Measurements from ENCODE around the gene SLC7A5.

The SLC7A5 gene

GRCh38 chr16:87848676-87849345 is 20.5 kb downstream of the SLC7A5 start:
- intact Hi-C loops (cut with DNase I): no loop called here
- DNase-seq: no peak

GRCh38 chr16:87847785-87848675 is 21.3 kb downstream of the SLC7A5 start:
- peak in 9 of 10 donors; percentile 41 to 96 (median 73) for DNase-seq
- intact Hi-C loops (cut with DNase I): no loop called here

GRCh38 chr16:87847467-87847784 is 21.9 kb downstream of the SLC7A5 start:
- no peak for DNase-seq
- intact Hi-C loops (cut with DNase I): no loop called here

DNA sequence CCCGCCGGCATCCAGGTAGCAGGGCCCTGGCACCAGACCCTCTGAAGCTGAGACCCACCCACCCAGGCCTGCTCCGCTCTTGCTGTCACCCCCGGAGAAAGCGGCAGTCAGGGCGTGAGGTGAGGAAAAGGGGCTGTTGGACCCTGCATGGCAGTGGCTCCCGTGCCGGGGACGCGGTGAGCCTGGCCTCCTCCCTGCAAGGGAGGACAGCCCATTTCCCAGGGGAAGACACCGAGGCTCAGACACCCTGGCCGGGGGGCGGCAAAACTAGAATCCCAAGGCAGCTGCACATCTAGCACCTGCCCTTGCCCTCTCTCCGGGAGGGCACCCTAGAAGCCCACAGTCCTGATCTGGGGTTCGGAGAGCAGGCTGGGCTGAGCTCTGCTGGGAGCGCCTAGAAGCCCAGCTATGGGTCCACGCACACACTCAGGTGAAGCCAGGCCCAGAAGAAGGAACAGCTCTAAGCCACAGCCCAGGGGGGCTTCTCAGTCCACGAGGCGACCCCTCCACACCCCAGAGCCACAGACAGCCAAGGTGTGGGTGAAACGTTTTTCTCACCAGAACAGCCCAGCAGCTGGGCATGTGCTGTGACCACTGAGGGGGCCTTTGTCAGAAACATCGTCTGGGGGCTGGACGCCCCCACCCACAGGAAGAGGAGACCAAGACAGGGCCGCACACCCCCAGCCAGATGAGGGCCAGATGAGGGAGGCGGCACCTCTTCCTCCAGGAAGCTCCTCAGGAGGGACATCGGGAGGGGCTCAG is 22.4 kb downstream of the SLC7A5 start:
- intact Hi-C loops (cut with DNase I): no loop called here
- DNase-seq: no peak

DNA sequence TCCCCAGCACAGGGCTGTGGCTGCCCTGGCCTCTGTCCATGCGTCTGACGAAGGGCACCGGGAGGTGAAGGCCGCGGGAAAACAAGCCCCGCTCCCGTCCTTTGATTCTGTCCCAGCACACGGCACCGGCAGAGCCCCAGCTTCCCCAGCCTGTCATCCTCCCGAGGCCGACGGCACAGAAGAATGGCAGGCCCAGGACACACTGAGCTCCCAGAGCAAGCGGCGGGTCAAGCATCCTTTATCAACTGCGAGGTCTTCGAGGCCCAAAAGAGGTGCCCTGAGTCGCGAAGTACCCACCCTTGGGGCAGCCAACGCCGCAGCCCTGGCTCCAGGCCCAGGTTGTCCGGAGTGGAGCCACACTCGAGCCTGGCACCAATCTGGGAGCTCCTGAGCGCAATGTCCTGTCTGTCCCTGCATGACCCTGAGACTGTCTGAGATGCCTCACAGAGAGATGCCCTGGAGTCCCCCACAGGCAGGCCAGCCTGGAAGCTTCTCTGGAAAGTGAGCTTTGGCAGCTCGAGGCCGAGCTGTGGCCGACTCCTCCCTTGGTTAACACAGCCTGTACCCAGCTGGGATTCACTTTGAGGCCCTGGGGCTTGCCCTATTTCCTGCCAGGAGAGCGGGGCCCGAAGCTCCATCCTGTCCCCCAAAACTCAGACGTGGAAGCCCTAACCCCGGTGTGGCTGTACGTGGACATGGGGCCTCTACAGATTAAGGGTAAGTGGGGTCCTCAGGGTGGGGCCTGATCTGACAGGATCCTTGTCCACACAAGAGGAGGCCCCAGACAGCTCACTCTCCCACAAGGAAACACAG is 23.3 kb downstream of the SLC7A5 start:
- DNase-seq: no peak
- intact Hi-C loops (cut with DNase I): no loop called here

- intact Hi-C loops (cut with DNase I): no loop called here
- DNase-seq: no peak
Measured at GRCh38 chr16:87845213-87845612, 24.1 kb downstream of the SLC7A5 start.

DNA sequence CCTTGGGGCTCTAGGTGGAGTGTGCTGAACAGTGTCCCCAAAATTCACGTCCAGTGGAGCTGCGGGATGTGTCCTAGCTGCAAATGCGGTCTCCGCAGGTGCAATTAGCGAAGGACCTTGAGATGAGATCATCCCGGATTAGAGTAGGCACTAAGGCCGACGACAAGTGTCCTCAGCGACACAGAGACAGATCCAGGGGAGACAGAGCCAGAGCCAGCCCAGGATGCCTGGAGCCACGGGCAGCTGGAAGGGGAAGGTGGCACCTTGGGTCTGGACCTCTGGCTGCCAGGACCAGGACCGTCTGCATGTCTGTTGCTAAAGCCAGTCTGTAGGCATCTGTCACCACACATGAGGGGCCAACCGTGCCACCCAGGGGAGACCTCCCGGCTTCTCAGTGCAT is 24.5 kb downstream of the SLC7A5 start:
- DNase-seq: no peak
- intact Hi-C loops (cut with DNase I): no loop called here

DNA sequence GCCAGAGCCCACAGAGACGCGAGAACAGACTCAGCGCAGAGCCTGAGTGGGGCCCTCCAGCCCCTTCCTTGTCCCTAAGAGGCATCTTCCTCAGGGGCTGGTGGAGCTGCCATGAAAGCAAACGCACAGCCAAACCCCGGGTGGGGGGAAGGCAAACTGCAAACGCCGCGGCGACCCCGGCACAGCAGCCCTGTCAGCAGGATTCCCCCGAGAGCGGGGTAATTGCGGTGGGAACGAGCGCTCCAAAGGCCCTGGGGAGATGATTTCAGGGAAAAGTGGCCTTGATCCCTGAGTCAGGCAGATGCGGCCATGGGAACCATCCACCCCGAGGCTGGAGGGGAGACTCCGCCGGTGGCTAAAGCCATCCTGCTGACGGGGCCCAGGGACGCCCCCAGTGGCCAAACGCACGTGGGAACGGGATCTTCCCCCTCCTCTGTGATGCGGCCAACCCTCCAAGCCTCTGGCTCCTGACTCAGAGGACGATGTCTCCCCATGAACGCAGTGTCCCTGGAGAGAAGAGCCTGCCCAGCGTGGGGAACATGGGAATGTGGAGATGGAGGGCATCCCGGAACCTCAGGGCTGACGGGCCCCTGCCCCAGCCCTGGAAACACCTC is 25.1 kb downstream of the SLC7A5 start:
- no peak for DNase-seq
- intact Hi-C loops (cut with DNase I): no loop called here

DNA sequence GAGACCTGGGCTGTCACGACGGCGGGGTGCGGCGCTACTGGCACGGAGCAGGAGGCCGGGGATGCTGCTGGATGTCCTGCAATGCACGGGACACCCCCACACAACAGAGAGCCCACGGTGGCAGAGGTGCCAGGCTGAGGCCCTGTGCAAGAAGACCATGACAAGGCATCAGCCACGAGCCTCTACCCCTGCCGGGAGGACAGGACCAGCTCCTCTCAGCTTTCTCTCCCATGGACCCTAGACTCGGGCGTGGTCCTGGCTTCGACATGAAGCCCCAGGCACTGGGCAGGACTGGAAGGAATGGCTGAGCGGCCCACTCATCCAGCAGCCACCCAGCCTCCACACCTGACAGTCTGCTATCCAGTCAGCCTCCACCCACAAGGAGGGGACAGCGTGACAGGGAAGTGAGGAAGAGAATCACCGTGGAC is 25.6 kb downstream of the SLC7A5 start:
- intact Hi-C loops (cut with DNase I): no loop called here
- peak in 1 of 10 donors; percentile 88 for DNase-seq

GRCh38 chr16:87842209-87842869 is 27.0 kb downstream of the SLC7A5 start:
- DNase-seq: no peak
- intact Hi-C loops (cut with DNase I): no loop called here

GRCh38 chr16:87841340-87842208 is 27.7 kb downstream of the SLC7A5 start:
- intact Hi-C loops (cut with DNase I): no loop called here

GRCh38 chr16:87840271-87840978 is 28.9 kb downstream of the SLC7A5 start:
- intact Hi-C loops (cut with DNase I): no loop called here
- no peak for DNase-seq

More at GRCh38 chr16:87841340-87842208, 27.7 kb downstream of the SLC7A5 start:
- DNase-seq: no peak

GRCh38 chr16:87839542-87840270 is 29.6 kb downstream of the SLC7A5 start:
- intact Hi-C loops (cut with DNase I): no loop called here
- no peak for DNase-seq

DNA sequence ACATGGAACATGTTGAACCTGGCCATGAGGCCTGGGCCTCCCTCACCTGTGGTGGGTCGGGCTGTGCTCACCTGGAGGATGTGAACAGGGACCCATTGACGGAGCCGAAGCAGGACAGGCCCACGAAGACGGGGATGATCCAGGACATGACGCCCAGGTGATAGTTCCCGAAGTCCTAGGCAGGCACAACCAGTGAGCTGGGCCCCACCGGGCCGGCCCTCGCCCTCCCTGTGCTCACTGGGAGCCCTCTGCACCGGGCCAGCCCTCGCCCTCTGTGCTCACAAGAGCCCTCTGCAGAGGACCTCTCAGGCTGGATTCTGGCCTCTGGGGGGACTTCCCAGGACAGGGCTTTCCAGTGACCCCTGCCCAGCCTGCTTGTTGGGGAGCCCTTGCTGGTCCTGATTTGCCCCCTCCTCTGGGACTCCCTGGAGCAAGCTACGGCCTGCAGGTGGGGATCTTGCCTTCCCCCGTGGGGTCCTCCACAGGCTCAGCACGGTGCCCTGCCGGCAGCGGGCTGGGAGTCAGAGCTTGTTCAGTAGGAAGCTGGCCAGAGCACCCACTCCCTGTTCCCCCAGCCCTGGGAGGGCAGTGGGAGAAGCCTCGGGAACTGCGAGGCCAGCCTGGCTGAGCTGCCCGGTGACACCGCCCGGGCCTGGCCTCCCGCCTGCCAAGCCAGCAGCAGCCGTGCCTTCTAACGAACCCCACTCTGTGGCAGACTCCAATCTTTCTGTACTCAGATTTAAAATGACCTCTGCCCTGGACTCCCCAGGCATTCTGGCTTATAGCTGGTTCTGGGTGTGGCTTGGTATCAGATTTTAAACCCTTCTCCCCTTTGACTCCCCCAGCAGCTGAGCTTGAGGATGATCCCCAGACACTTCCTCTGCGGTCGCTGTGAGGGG is 30.4 kb downstream of the SLC7A5 start:
- DNase-seq: no peak
- intact Hi-C loops (cut with DNase I): no loop called here

- DNase-seq: no peak
- intact Hi-C loops (cut with DNase I): no loop called here
Measured at GRCh38 chr16:87837627-87838289, 31.5 kb downstream of the SLC7A5 start.

All from posterior cingulate gyrus (tissue), 11 donors.